T-helper 1 cell treated with Interleukin-12 subunit alpha and Interleukin-12 subunit beta and Interleukin-4 antibody, amounts not matched to agents 30 μg/mL and 1 μg/mL, for 36 hours (primary cell): ENCODE measurements around the gene NAP1L5.

Experiments used
- H3K27ac Mint-ChIP-seq: one replicate; pipeline ENCODE4 v1.8.0; 2021; ENCODE audit warnings: mild to moderate bottlenecking, mixed read lengths
- H3K27me3 Mint-ChIP-seq: one replicate; pipeline ENCODE4 v1.8.0; 2021; ENCODE audit warnings: low read depth, mixed read lengths
- H3K36me3 Mint-ChIP-seq: one replicate; pipeline ENCODE4 v1.8.0; 2021; ENCODE audit warnings: low read depth, mixed read lengths
- H3K4me1 Mint-ChIP-seq: one replicate; pipeline ENCODE4 v1.8.0; 2021; ENCODE audit warnings: low read depth, mixed read lengths
- H3K4me3 Mint-ChIP-seq: one replicate; pipeline ENCODE4 v1.8.0; 2021; ENCODE audit warnings: mild to moderate bottlenecking, moderate library complexity, mixed read lengths
- H3K9me3 Mint-ChIP-seq: one replicate; pipeline ENCODE4 v1.8.0; 2021; ENCODE audit warnings: mixed read lengths

Gene NAP1L5

DNA sequence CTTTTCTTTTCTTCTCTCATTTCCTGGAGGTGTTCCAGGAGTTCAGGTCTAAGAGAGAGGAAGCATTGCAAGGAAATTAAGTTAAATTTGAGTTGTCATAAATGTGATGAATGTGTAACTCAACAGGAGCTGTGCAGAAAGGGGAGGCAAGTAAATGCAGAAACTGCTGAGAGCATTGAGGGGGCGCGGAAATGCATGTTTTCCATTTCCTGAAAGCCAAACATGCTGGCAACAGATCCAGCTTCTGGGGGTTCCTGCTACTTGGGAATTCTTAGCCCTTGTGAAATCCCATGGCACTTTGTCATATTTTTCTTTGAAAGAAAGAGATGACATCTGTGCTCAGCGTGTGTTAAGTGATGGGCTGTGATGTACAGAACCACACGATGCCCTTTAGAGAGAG is 33.8 kb upstream of the NAP1L5 start:
- no peak overlapping the region for H3K4me3 Mint-ChIP-seq
- peaks cover 27% of the 10 kb centered on the region for H3K36me3 Mint-ChIP-seq
- H3K27ac Mint-ChIP-seq, result no peak overlapping the region
- no peaks in the 10 kb centered on the region for H3K27me3 Mint-ChIP-seq
- H3K4me1 Mint-ChIP-seq, result no peaks in the 10 kb centered on the region
- no peaks in the 10 kb centered on the region for H3K9me3 Mint-ChIP-seq

DNA sequence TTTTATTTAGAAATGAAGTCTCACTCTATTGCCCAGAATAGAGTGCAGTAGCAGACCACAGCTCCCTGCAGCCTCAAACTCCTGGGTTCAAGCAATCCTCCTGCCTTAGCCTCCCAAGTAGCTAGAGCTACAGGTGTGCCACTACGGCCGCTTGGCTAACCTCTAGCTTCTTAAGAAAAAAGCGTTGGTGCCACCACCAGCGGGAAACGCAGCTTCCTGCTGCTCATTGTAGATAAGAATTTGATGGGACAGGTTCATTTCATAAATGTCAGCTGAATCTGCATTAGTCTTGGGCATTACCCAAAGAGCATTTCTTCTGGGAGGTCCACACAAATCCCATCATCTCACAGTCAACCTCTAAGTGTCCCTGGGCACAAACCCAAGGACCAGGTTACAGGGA is 33.2 kb upstream of the NAP1L5 start:
- H3K9me3 Mint-ChIP-seq, result no peaks in the 10 kb centered on the region
- H3K4me1 Mint-ChIP-seq, result no peaks in the 10 kb centered on the region
- H3K27me3 Mint-ChIP-seq, result no peaks in the 10 kb centered on the region
- H3K36me3 Mint-ChIP-seq, result peaks cover 27% of the 10 kb centered on the region
- H3K4me3 Mint-ChIP-seq, result no peak overlapping the region
- H3K27ac Mint-ChIP-seq, result no peak overlapping the region

GRCh38 chr4:88729146-88729760 is 31.6 kb upstream of the NAP1L5 start:
- H3K9me3 Mint-ChIP-seq, result no peaks in the 10 kb centered on the region
- H3K27me3 Mint-ChIP-seq, result no peaks in the 10 kb centered on the region
- no peaks in the 10 kb centered on the region for H3K4me1 Mint-ChIP-seq
- peaks cover 26% of the 10 kb centered on the region for H3K36me3 Mint-ChIP-seq
- no peak overlapping the region for H3K27ac Mint-ChIP-seq
- H3K4me3 Mint-ChIP-seq, result no peak overlapping the region

GRCh38 chr4:88728146-88728545 is 30.5 kb upstream of the NAP1L5 start:
- no peaks in the 10 kb centered on the region for H3K9me3 Mint-ChIP-seq
- H3K27me3 Mint-ChIP-seq, result no peaks in the 10 kb centered on the region
- H3K27ac Mint-ChIP-seq, result no peak overlapping the region
- no peaks in the 10 kb centered on the region for H3K4me1 Mint-ChIP-seq
- peaks cover 24% of the 10 kb centered on the region for H3K36me3 Mint-ChIP-seq
- H3K4me3 Mint-ChIP-seq, result no peak overlapping the region

DNA sequence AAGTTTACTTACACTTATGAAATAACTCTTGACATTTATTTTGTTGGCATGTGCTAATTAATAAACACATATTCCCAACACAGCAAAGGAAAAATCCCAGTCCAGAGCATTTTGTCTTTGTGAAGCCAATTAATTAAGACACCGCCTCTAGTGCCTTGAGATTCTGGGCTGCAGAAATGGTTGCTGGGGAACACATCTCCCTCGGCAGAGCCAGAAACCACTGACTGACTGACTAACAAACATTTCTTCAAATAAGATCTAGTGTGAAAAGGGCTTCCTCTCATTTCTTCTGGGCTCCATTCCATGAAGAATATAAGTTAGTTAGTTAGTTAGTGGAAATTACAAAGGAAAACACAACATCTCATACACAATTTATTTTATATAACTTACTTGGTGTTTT is 28.4 kb upstream of the NAP1L5 start:
- Mint-ChIP-seq H3K36me3 (peaks cover 21% of the 10 kb centered on the region), H3K9me3 (no peaks in the 10 kb centered on the region), H3K4me1 (no peaks in the 10 kb centered on the region), H3K27me3 (no peaks in the 10 kb centered on the region), H3K4me3 (no peak overlapping the region), H3K27ac (no peak overlapping the region)

- H3K9me3 Mint-ChIP-seq, result no peaks in the 10 kb centered on the region
- no peaks in the 10 kb centered on the region for H3K27me3 Mint-ChIP-seq
- H3K4me1 Mint-ChIP-seq, result no peaks in the 10 kb centered on the region
- no peak overlapping the region for H3K27ac Mint-ChIP-seq
- H3K4me3 Mint-ChIP-seq, result no peak overlapping the region
- H3K36me3 Mint-ChIP-seq, result peaks cover 21% of the 10 kb centered on the region
Observed at GRCh38 chr4:88725143-88725542, 27.5 kb upstream of the NAP1L5 start.

DNA sequence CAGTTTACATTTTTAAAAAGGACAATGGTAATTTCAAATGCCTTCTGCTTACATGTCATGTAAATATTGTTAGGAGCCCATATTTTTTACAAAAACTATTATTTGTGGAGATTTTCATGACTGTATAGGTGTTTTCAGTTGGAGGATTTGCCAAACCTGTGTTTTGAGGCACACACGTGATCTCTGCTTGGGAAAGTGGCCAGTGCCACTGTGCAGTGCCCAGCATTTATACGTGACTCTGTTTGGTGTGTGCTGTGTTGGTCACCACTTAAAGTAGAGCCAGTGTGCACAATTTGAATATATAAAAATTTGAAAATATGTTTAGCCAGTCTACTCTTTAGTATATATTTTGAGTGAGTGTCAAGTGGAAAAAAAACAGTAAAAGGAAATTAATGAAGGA is 26.8 kb upstream of the NAP1L5 start:
- Mint-ChIP-seq H3K4me3 (no peak overlapping the region), H3K27ac (no peak overlapping the region), H3K9me3 (no peaks in the 10 kb centered on the region), H3K27me3 (no peaks in the 10 kb centered on the region), H3K36me3 (peaks cover 23% of the 10 kb centered on the region), H3K4me1 (no peaks in the 10 kb centered on the region)

GRCh38 chr4:88722828-88723227 is 25.2 kb upstream of the NAP1L5 start:
- Mint-ChIP-seq H3K36me3 (peaks cover 25% of the 10 kb centered on the region), H3K9me3 (peaks cover 10% of the 10 kb centered on the region), H3K27ac (no peak overlapping the region), H3K27me3 (no peaks in the 10 kb centered on the region), H3K4me3 (no peak overlapping the region), H3K4me1 (no peaks in the 10 kb centered on the region)

DNA sequence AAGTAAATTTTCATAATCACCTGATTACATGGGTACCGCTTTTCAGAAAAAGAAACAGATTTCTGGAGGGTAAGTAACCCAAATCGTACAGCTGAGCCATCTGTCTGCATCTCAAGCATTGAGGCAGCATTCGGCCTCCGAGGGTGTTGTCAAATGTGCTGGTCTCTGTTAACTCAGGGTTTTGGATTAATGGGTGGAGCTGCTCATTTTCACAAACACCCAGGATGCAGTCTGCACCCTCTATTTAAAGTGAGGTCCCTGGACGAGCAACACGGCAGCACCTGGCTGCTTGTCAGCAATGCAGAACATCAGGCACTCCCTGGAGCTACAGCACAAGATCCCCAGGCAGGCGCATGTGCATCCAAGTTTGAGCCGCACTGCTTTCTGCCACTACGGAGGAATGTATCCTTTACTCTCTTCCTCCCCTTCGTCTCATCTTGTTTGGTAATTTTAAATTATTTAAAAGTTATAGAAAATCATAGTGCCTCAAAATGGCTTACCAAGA is 24.7 kb upstream of the NAP1L5 start:
- Mint-ChIP-seq H3K4me1 (no peaks in the 10 kb centered on the region), H3K36me3 (peaks cover 26% of the 10 kb centered on the region), H3K9me3 (peaks cover 15% of the 10 kb centered on the region), H3K27me3 (no peaks in the 10 kb centered on the region), H3K27ac (no peak overlapping the region), H3K4me3 (no peak overlapping the region)

- H3K27ac Mint-ChIP-seq, result no peak overlapping the region
- no peak overlapping the region for H3K4me3 Mint-ChIP-seq
- H3K36me3 Mint-ChIP-seq, result peaks cover 34% of the 10 kb centered on the region
- H3K4me1 Mint-ChIP-seq, result no peaks in the 10 kb centered on the region
- H3K27me3 Mint-ChIP-seq, result no peaks in the 10 kb centered on the region
- peaks cover 26% of the 10 kb centered on the region for H3K9me3 Mint-ChIP-seq
Observed at GRCh38 chr4:88720451-88721428, 23.1 kb upstream of the NAP1L5 start.

DNA sequence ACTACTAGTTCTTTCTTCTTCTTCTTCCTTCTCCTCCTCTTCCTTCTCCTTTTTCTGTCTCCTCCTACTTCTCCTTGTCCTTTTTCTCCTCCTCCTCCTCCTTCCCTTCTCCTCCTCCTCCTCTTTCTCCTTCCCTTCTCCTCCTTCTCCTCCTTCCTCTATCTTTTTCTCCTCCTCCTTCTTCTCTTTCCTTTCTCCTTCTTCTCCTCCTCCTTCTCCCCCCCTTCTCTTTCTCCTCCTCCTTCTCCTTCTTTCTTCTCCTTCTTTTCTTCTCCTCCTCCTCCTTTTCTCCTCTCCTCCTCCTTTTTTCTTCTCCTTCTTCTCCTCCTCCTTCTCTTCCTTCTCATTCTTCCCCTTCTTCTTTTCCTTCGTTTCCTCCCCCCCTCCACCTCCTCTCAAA is 21.8 kb upstream of the NAP1L5 start:
- H3K4me1 Mint-ChIP-seq, result no peaks in the 10 kb centered on the region
- no peaks in the 10 kb centered on the region for H3K27me3 Mint-ChIP-seq
- H3K4me3 Mint-ChIP-seq, result no peak overlapping the region
- peaks cover 37% of the 10 kb centered on the region for H3K9me3 Mint-ChIP-seq
- H3K27ac Mint-ChIP-seq, result no peak overlapping the region
- H3K36me3 Mint-ChIP-seq, result peaks cover 45% of the 10 kb centered on the region

- Mint-ChIP-seq H3K4me1 (no peaks in the 10 kb centered on the region), H3K27ac (no peak overlapping the region), H3K4me3 (no peak overlapping the region), H3K9me3 (peaks cover 39% of the 10 kb centered on the region), H3K27me3 (no peaks in the 10 kb centered on the region), H3K36me3 (peaks cover 50% of the 10 kb centered on the region)
Observed at GRCh38 chr4:88718098-88718497, 20.5 kb upstream of the NAP1L5 start.

- Mint-ChIP-seq H3K36me3 (peaks cover 56% of the 10 kb centered on the region), H3K4me3 (no peak overlapping the region), H3K9me3 (peaks cover 37% of the 10 kb centered on the region), H3K4me1 (no peaks in the 10 kb centered on the region), H3K27ac (no peak overlapping the region), H3K27me3 (no peaks in the 10 kb centered on the region)
Observed at GRCh38 chr4:88713782-88714181, 16.2 kb upstream of the NAP1L5 start.

DNA sequence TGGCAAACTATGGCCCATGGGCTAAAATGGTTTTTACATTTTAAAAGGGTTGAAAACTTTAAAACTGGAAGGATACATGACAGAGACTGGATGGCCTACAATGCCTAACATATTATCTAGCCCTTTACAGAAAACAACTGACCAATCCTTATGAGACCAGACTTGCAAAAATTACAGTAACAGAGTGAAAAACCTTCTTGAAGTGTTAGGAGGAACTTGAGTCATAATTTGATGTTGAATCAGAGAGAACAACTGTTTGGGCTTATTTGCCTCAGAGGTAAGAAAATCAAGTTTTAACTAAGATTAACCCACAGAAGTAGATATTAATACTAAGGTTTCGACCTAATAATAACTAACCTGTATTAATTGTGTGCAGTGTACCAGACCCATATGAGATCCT is 12.4 kb upstream of the NAP1L5 start:
- H3K27ac Mint-ChIP-seq, result no peak overlapping the region
- no peaks in the 10 kb centered on the region for H3K4me1 Mint-ChIP-seq
- H3K27me3 Mint-ChIP-seq, result no peaks in the 10 kb centered on the region
- H3K9me3 Mint-ChIP-seq, result peaks cover 8% of the 10 kb centered on the region
- no peak overlapping the region for H3K4me3 Mint-ChIP-seq
- H3K36me3 Mint-ChIP-seq, result peaks cover 38% of the 10 kb centered on the region

- Mint-ChIP-seq H3K4me3 (no peak overlapping the region), H3K9me3 (no peaks in the 10 kb centered on the region), H3K27me3 (no peaks in the 10 kb centered on the region), H3K4me1 (no peaks in the 10 kb centered on the region), H3K36me3 (peaks cover 26% of the 10 kb centered on the region), H3K27ac (no peak overlapping the region)
Observed at GRCh38 chr4:88706574-88706973, 8.9 kb upstream of the NAP1L5 start.
